HUDEP-2 (cell line): ENCODE data around the gene NFILZ.
"Not testable (repeated sequence)": the region's sequence is repeated elsewhere in the genome, so short reads cannot be mapped to it uniquely, and the experiment has no call there.

Experiments used
- DNase-seq, 76 experiments: peaks; one replicate each; lab custom pipeline; 2025; ENCODE audit not compliant: unreplicated experiment in 76 of 76; lab: John Stamatoyannopoulos, UW

Gene NFILZ

GRCh38 chr19:8611391-8611876 lies 19.0 kb upstream of the NFILZ start:
- DNase-seq = peak in 2 of 76 experiments; percentile 9 to 15

- DNase-seq = peak in 1 of 76 experiments; percentile 14
These were observed 18.3 kb upstream of the NFILZ start for GRCh38 chr19:8611877-8612806.

- no peak for DNase-seq
These were observed 17.6 kb upstream of the NFILZ start for GRCh38 chr19:8612807-8613171.

GRCh38 chr19:8614455-8614854 lies 16.0 kb upstream of the NFILZ start:
- no peak for DNase-seq

DNA sequence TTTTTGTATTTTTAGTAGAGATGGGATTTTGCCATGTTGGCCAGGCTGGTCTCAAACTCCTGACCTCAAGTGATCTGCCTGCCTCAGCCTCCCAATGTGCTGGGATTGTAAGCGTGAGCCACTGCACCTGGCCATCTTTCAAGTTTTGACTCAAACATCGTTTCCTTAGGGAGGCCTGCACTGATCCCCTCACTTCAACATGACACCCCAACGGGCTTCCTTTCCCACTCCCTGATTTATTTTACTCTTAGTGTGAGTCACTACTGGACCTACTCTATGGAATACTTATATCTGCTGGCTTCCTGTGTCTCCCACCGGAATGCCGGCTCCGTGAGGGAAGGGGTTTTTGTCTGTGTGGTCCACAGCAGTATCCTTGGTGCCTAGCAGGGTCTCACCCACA lies 15.4 kb upstream of the NFILZ start:
- no peak for DNase-seq

- DNase-seq = peak in 59 of 76 experiments; percentile 6 to 75 (median 50)
These were observed 14.4 kb upstream of the NFILZ start for GRCh38 chr19:8615813-8616596.

DNA sequence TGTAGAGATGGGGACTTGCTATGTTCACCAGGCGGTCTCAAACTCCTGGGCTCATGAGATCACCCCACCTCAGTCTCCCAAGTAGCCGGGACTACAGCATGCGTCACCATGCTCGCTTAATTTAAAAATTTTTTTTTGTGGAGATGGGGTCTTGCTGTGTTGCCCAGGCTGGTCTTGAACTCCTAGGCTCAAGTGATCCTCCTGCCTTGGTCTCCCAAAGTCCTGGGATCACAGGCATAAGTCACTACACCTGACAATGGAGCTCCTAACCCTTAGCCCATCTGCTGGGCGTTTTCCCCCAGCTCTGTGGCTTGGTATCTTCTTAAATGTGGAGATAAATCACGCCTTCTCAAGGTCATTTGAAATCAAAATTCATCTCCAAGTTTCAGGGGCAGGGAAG lies 13.6 kb upstream of the NFILZ start:
- no peak for DNase-seq

- not testable (repeated sequence) for DNase-seq
These were observed 13.1 kb upstream of the NFILZ start for GRCh38 chr19:8617325-8617724.

DNA sequence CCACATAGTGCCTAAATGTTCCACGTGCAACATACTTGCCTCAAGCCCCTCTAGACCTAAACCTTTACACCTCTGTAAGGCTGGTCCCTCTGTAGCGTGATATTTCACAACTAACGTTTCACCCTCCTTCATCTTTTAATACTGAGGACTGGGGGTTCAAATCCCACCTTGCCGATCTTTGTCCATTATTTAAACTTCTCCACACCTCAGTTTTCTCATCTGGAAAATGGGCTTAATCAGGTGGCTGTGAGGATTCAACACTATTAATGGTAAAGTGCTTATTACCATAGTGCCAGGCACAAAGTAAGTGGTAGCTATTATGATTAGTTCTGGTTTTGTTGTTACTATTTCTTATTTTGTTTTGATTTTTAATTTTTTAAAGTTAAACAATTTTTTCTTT lies 12.4 kb upstream of the NFILZ start:
- no peak for DNase-seq

DNA sequence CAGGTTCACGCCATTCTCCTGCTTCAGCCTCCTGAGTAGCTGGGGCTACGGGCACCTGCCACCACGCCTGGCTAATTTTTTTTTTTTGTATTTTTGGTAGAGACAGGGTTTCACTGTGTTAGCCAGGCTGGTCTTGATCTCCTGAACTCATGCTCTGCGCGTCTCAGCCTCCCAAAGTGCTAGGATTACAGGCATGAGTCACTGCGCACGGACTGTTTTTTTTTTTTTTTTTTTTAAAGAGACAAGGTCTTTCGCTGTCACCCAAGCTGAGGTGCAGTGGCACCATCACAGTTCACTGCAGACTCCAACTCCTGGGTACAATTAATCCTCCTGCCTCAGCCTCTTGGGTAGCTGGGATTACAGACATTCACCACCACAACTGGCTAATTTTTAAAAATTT lies 11.7 kb upstream of the NFILZ start:
- no peak for DNase-seq

GRCh38 chr19:8622886-8623285 lies 7.5 kb upstream of the NFILZ start:
- DNase-seq = peak in 1 of 76 experiments; percentile 9

GRCh38 chr19:8626842-8627241 lies 3.6 kb upstream of the NFILZ start:
- DNase-seq = no peak

- DNase-seq = no peak
These were observed 1.2 kb upstream of the NFILZ start for GRCh38 chr19:8629184-8629583.

DNA sequence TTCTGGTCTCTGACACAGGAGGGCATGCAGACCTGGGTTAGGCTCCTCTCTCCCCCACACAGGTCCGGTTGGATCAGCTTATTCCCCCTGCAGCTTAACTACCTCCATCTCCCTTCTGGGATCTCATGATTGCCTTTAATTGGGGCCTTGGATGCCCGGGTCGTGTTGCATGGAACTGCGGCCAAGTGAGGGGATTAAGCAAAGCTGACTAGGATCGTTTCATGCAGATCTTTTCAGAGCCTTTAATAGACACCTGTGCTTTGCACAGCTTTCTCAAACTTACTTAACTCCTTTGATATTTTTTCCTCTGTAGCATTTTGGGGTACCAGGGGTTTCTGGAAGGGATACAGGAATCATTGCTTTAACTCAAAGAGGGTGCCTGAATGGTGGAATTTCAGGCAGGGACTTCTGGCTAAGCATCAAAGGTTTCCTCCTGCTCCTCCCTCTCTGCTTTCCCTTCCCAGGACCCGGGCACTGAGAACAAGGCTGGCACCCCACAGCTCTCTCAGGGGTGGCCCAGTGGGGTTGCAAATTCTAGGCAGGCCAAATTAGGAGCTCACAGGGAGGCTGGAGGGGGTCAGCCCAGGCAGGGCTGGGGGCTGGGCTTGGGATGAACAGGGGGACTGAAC lies 477 bp downstream of the NFILZ start:
- DNase-seq = no peak

DNA sequence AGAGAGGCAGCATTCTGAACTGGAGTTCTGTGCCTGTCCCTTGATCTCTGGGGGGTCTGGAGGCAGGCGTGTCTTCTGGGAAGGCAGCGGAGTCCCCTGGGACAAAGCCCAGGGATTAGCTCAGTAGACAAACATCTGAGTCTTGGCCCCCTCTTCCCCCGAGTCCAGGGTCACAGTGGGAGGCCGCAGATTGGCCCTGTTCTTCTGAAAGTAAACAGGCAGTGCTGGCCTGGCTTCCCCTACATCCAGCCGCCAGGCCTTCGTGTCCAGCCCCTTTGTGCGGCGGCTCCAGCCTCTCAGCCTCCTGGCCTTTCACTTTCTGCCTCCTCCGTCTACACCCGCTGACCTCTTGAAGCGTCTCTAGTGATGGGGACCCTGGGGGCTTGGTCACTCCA lies 989 bp downstream of the NFILZ start:
- no peak for DNase-seq

GRCh38 chr19:8635422-8635821 lies 5.0 kb downstream of the NFILZ start:
- no peak for DNase-seq

DNA sequence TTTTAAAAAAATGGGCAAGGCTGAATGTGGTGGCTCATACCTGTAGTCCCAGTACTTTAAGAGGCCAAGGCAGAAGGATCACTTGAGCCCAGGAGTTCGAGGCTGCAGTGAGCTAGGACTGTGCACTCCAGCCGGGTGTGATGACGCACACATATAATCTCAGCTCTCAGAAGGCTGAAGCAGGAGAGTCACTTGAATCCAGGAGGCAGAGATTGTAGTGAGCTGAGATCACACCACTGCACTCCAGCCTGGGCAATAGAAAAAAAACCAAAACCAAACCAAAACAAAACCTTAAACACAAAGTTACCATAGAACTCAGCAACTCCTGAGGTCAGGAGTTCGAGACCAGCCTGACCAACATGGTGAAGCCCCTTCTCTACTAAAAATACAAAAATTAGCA lies 6.6 kb downstream of the NFILZ start:
- DNase-seq = not testable (repeated sequence)

- DNase-seq = no peak
These were observed 7.7 kb downstream of the NFILZ start for GRCh38 chr19:8638078-8638619.

DNA sequence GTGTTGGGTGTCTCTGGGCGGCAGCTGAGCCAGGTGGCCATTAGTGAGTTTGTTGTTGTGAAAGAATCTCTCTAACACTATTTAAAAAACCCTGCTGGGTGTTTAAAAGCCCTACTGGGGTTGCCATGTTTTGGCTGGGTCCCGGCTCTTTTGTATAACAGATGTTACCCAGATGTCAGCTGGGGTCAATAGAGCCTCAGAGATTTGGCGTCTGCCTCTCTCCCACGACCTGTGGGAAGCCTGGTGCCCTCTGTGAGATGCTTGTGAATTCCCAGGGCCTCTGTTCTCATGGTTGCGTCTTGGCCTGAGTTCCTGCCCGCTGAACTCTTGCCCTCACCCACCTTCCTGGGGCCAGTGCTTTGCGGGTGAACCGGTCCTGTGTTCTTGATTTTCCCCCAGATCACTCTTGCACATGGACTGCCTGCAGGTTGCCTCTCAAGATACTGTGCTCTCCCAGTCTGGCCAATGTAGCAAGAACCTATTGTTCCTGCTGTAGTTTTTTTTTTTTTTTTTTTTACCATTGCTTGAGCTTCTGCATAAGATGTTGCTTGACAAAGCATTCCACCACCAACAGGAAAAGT lies 9.5 kb downstream of the NFILZ start:
- no peak for DNase-seq

DNA sequence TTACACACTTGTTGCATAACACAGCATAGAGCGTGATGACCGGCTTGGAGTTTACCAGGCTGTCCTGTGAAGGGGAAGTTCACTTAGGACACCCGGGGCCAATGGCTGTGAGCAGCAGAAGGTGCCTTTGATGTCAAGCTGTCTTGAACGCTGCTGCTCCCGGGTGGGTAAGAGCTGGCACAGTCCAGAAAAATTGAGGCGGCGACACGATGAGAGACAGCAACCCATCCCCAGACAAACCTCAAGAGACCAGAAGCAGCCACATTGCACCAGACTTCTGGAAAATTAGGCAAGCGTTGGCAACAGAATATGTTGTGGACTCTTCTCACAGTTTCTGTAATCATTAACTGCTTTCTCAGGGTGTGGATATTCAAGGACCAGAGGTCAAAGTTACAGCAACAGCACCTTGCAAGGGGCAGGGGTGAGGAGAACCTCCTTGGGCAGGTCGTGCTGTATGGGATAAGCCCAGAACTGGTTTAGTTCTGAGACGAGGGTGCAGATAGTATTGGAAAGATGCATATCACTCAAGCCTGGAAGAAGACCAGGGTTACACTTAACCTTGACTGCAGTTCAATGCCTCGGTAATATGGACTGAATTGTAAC lies 10.1 kb downstream of the NFILZ start:
- no peak for DNase-seq
